Right renal pelvis (tissue), 4 donors: ENCODE data around the gene PRKAG2. TPM values are rescaled to one million over a fixed set of nuclear protein-coding genes. Genes with fewer than 3 reads are reported as not detected.
"Not testable (repeated sequence)": the region's sequence is repeated elsewhere in the genome, so short reads cannot be mapped to it uniquely, and the experiment has no call there.

Experiments
- DNase-seq, 4 donors: peaks; one replicate each; pipeline ENCODE4 v3.0.0-alpha.2; 2013; ENCODE audit warnings: low read depth in 4 of 4, low spot score in 3 of 4, missing footprints in 1 of 4
- polyA plus RNA-seq, 4 donors: library from polyadenylated mRNA; unstranded; fragments of 120-200 nt; gene quantifications; one replicate each; pipeline ENCODE4 v1.2.1, GENCODE V29; 2013; ENCODE audit not compliant: insufficient read length in 4 of 4

Gene PRKAG2
- polyA plus RNA-seq, 4 donors, result 27.5 to 33.8 (median 30.2) TPM

DNA sequence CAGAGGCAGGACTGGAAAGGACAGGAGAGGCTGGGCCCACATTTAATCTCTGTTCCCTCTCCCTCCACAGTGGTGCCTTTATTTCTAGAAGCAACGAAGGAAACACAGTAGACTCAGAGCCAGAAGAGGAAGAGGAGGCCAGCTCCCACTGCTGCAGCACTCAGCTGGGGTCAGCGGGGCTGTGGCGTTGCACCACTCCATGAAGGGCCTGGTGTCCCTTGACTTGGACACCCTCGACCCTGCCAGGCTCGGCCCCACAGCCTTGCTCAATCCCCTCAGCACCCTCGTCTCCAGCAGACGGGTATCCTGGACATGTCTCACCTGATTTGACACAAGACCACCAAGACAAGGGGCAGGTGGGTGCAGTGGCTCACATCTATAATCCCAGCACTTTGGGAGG is 38.8 kb downstream of the PRKAG2 start:
- no peak for DNase-seq

DNA sequence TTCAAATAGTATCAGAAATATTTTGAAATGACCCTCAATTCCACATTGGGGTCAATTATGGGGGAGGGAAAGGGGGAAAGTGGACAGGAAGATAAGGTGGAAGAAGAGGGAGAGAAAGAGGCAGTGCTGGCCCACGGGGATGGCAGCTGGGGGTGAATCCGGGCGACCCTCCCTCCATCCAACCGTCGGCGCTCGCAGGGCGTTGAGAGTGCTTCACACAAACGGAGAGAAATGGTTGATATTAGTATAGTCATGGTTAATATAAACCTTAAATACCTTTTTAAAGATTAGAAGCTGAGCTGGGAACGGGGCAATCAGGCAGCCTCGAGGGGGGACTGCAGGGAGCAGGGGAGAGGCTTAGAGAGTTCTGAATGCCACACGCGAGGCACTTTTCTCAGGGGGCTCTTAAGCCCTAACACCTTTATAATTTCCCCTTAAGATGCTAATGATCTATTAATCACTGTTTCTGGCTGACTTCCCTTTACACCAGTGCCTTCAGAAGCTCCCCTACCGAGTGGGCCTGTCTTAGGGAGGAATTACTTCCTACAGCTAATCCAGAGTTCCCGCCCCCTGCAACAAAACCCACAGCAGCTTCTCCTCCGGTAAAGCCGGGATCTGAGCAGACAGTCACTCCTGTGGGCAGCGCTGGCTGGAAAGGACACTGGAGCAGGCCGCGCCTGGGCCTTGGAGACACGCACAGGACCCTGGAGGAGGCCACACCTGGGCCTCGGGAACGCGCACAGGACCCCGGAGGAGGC is 39.5 kb downstream of the PRKAG2 start:
- DNase-seq, result no peak

DNA sequence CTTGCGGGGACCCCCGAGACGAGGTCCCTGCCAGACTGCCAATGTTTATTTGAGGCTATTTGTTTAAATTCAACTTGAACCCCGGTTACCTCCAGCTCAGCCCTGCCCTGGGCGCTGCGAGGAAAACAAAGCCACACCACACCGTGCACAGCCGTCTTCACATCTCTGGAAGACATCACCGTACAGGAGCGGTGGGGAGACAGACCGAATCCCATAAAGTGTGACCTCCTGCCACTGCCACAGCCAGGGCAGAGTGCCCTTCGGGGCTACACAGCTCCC is 40.0 kb downstream of the PRKAG2 start:
- DNase-seq, result no peak

GRCh38 chr7:151836191-151836926 is 40.6 kb downstream of the PRKAG2 start:
- no peak for DNase-seq

- DNase-seq, result no peak
These were observed 41.3 kb downstream of the PRKAG2 start for GRCh38 chr7:151835636-151836035.

- DNase-seq, result no peak
These were observed 42.5 kb downstream of the PRKAG2 start for GRCh38 chr7:151834271-151835035.

DNA sequence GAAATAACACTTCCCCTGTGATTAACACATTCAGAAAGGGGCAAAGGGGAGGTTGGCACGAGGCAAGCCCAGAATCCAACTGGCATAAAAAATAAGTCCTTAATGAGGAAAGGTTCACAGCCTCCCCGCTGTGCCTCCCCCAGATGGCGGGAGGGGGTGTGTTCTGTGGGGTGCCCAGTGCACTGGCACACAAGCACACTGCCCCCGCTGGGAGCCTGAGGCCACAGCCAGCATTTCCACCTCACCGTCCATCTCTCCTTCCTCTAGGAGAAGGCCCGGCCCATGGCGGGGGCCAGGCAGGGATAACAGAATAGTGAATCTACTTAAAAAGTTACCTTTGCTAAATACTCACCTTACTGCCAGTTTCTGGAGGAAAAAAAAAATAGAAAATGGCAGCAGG is 43.2 kb downstream of the PRKAG2 start:
- DNase-seq, result no peak

DNA sequence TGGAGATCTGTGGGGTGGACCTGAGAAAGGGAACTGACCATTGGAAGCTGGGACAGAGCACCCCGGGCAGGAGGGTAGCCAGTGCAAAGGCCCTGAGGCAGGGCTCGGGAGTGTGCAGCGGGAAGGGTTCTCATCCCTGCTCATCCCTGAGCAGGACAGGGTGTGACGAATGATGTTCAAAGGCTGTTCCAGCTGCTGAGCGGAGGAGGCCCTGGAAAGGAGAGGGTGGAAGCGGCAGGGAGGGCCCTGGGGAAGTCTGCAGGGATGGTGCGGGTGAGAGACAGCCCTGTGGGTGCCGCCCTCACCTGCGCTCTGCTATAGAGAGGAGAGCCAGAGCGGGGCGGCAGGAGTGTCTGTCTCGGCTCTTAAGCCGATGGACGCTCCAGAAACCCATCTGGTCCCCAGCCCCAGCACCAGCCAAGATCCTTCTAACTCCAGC is 43.7 kb downstream of the PRKAG2 start:
- no peak for DNase-seq

GRCh38 chr7:151832656-151833055 is 44.3 kb downstream of the PRKAG2 start:
- no peak for DNase-seq

- no peak for DNase-seq
These were observed 44.8 kb downstream of the PRKAG2 start for GRCh38 chr7:151832138-151832537.

DNA sequence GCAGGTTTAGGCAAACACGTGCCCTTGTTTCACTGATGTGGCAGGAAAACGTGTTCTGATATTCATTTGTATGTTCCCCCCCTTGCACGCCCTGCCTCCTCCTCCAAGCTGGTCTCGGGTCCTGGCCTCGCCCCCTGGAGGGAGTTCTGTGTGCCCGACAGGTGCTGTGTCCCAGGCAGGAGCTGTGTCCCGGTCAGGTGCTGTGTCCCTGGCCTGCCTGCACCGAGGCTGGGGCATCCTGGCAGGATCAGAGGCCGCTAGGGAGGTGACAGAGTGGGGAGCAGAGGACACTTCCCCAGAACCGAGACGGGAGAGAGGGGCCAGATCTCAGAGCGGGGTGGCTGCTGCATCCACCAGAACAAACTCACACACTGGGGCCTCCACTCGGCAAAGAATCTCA is 45.3 kb downstream of the PRKAG2 start:
- no peak for DNase-seq

DNA sequence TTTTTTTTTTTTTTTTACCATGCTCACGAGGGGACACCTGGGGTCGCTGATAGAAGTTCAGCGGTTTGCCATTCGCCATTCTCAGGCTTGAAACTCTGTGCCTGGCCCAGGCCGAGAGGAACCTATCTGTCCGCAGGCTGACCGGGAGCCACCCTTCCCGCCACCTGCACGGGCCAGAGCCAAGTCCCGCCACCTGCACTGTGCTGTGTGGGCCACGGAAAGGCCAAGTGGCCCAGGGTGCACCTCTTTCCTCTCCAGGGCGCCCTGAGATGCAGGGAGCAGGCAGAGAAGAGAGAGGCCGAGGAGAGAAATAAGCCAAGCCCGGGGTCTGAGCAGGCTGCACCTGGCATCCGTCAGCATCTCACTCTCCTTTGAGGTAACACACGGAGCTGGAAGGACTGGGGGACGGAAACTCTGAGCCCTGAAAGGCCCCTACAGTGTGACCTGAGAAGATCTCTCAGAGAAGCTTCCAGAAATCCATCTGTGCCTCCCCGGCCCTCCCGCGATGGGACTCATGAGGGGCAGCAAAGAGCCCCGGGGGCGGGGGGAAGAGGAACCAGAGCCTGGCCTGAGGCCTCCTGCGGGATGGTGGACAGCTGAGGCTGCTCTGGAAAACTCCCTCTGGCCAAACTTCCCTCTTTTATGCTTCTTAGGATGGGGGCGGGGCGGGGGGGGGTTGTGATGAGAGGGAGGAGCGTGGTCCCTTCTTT is 46.6 kb downstream of the PRKAG2 start:
- DNase-seq, result no peak

DNA sequence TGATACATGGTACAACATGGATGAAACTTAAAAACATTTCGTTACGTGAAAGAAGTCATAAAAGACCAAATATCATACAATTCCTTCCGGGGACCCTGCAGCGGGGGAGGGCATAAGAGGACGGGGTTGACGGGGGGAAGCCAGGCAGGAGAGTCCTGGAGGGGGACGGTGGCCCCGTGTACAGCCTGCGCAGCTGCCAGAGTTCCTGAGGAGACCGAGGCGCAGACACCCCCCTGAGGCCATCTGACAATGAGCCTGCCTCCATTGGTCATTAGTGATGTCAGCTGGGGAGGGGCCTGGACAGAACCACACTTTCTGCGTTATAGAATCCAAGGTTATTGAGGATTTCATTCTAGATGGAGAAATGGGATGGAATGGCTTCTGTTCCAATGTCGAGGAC is 47.2 kb downstream of the PRKAG2 start:
- no peak for DNase-seq

GRCh38 chr7:151827620-151828019 is 49.3 kb downstream of the PRKAG2 start:
- DNase-seq, result no peak

GRCh38 chr7:151826316-151826715 is 50.6 kb downstream of the PRKAG2 start:
- DNase-seq, result not testable (repeated sequence)

DNA sequence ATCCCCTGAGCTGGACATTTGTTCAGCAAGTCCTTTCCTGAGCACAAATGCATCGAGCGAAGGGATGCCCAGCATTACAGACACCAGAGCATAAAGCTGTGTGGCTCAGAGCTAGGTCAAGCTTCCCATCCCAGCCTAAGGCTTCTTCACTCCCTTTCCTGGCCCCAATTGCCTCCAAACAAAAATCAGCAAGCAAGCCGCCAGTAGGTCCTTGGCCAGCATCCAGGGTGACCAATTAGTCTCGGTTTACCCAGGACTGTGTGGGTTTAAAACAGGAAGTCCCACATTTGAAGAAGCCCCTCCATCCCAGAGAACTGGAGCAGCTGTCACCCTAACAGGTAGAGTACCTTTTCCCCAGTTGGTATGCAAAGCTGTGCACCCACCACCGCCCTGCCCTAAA is 51.2 kb downstream of the PRKAG2 start:
- no peak for DNase-seq

DNA sequence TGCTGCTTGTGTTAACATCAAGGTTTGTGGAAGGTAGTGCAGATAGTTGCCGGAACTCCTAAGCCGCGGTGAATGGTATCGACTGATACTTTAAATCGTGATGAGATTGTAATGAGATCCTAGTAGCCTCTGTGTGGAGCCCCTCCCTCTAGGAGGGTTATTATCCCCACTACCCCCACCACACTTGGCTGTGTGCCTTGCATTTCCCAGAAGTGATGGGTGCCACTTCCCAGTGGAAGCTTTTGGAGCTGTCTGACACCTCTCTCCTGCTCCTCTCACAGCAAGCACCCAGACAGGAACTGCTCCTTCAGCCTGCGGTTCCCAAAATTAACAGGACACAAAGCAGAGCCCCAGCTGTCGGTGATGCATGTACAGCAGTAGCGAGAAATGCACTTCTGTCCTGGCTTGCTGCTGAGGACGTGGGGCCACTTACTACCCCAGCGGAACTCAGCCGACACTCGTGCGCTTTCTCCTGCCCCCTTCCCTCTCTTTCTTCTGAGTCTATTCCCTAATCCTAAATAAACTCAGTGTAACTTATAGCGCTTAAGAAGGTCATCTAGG is 52.5 kb downstream of the PRKAG2 start:
- DNase-seq, result no peak

GRCh38 chr7:151823566-151824372 is 53.1 kb downstream of the PRKAG2 start:
- DNase-seq, result no peak

DNA sequence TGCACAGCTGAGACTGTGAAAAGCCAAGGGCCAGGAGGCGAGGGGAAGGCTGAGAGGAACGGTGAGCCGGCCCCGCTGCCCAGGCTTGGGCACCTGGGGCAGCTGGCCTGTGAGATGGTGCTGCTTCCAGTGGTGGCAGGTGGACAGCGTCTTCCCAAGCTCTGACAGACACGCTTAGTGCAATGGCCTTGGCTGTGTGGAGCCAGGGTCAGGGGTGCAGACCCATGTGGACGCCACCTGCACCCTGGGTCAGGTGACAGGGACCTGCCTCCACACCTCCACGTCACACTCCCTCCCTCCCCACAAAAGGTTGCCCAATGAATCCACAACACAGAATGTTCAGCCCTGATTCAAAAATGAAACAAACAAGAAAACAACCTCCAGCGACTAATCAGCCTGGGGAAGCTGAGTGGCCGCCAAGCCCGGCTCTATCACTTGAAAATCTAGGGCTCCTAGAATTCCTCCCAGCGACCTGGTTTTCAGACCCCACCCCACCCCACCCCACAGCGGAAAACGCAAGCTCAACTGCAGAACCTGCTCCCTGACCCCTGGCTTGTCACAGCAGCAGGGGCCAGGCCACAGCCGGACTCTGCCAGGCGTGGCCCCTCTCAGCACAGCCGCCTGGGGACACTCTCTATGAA is 54.3 kb downstream of the PRKAG2 start:
- no peak for DNase-seq
